GM12892 (cell line): ENCODE data around the gene GMEB2.

ENCODE experiments used
- POLR2A ChIP-seq: IDR thresholded peaks from 2 replicates; pipeline ENCODE4 v1.6.1; 2011; ENCODE audit warnings: low read depth, low read length, control low read depth
- POLR2AphosphoS5 ChIP-seq: IDR thresholded peaks from 2 replicates; pipeline ENCODE4 v1.6.1; 2011; ENCODE audit warnings: low read depth, low read length, control low read depth
- TAF1 ChIP-seq: IDR thresholded peaks from 2 replicates; pipeline ENCODE4 v1.6.1; 2011; ENCODE audit warnings: low read depth, mild to moderate bottlenecking, control low read depth, low read length, borderline replicate concordance

DNA sequence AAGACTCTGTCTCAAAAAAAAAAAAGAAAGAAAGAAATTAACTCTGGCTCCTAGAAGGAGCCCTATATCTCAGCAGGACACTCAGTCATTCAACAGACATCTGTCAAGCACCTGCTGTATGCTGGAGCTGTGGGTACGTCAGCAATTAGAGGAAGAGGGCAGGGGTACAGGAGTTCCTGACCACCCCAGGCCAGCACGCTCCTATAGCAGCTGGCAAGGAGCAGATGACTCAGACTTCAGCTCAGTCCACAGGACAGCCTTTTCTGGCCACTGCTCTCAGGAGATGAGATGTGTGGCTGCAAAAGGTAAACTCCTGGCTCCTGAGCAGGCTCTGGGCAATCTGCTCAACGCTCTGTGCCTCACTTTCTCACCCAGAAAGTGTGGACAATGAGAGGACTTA, 29.6 kb upstream of the GMEB2 start:
- TF ChIP-seq TAF1 (no peak), POLR2A (no peak), POLR2AphosphoS5 (no peak)
